Jurkat, Clone E6-1 (cell line): ENCODE data around the gene STOML2.

Experiments
- DNase-seq: peaks from one replicate; pipeline ENCODE4 v3.0.0-alpha.2; 2011; ENCODE audit warnings: low read depth, low spot score
- H3K4me3 ChIP-seq: 2 replicates; pipeline ENCODE4 v1.5.1; 2011; ENCODE audit warnings: mild to moderate bottlenecking, low read length, control low read depth, moderate library complexity

The STOML2 gene

DNA sequence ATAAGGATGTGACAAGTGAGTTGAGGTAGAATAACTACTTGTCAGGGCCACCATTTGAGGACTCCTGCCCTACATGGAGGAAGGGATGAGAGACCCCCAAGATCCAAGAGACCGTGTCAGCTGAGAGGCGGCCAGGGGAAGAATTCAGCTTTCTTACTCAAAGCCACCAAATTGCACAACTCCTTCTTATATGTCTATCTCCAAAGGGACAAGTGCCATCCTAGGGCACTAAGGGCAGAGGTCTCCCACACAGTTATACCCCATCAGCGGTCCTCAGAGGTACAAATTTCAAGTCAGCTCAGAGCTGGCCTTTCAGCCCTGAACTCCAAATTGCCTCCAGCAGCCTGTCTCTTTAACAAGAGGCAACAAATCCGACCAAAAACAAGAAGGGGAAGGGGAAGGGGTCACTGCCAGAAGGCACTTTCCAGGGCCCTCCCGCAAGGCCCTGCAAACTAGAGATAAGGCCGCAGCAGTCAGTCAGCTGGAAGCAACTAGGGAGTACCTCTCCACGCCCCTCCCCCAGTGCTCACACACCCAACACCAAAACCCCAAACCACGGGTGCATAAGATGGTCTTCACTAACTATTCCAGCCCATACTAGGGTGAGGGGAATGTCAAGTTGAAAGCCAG lies 6.1 kb upstream of the STOML2 start:
- DNase-seq: no peak
- no peak overlapping the region for H3K4me3 ChIP-seq

- no peak overlapping the region for H3K4me3 ChIP-seq
- DNase-seq: no peak
These were observed 5.5 kb upstream of the STOML2 start for GRCh38 chr9:35108461-35108860.

GRCh38 chr9:35107297-35108290 lies 4.7 kb upstream of the STOML2 start:
- H3K4me3 ChIP-seq: no peak overlapping the region
- no peak for DNase-seq

- no peak overlapping the region for H3K4me3 ChIP-seq
- no peak for DNase-seq
These were observed 3.4 kb upstream of the STOML2 start for GRCh38 chr9:35106343-35106730.

DNA sequence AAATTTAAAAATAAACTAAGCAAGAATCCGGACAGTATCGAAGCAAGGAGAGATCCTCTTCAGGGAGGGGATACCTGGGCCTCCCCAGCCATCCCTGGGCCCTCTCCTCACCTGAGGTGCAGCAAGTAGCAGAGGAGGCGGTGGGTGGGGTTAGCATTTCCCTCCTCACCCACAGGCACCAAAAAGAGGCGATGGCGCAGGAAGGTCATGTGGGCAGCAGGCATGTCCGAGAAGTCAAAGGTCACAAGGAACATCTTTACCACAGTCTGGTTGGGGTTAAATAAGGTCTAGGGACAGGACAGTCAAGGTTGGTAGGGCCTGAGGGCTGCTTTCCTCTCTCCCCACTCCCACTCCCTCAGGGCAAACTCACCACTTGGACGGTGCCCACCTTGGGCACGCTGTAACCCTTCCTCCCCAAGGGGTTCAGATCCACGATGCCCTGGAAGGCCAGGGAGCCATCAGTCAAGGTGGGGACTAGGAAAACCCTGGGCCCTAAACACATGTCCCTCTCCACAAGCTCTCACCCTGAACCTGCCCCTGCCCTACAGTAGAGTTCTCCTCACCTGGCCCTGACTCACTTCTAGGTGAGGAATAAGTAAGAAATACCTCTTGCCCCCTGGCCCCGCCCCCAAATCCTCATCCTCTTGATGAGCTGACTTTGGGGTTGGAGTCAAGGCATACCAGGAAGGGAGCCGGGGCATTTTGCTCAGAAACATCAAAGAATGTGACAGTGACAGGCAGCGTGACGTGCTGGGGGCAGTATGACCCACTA lies 2.8 kb upstream of the STOML2 start:
- no peak overlapping the region for H3K4me3 ChIP-seq
- DNase-seq: no peak

- DNase-seq: no peak
These were observed 2.2 kb upstream of the STOML2 start for GRCh38 chr9:35105126-35105525.

GRCh38 chr9:35104586-35104985 lies 1.7 kb upstream of the STOML2 start:
- H3K4me3 ChIP-seq: no peak overlapping the region
- DNase-seq: no peak

More at GRCh38 chr9:35105126-35105525, 2.2 kb upstream of the STOML2 start:
- H3K4me3 ChIP-seq: no peak overlapping the region

GRCh38 chr9:35103660-35104191 lies 795 bp upstream of the STOML2 start:
- no peak for DNase-seq
- peak overlapping the region; percentile 96 for H3K4me3 ChIP-seq

DNA sequence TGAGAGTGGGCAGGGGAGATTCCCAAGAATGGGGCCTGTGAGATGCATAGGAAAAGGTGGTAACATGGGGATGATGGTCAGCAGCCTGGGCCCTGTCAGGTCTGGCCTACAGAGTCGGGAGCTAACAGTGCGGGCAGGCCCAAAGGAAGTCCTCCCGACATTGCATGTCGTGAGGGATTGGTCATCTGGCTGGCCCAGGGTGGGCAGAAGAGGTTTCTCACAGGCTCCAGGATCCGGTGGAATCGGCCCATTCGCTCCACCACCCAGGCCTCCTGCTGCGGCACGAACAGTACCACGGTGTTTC lies 514 bp downstream of the STOML2 start:
- no peak for DNase-seq
- peak overlapping the region; percentile 96 for H3K4me3 ChIP-seq

DNA sequence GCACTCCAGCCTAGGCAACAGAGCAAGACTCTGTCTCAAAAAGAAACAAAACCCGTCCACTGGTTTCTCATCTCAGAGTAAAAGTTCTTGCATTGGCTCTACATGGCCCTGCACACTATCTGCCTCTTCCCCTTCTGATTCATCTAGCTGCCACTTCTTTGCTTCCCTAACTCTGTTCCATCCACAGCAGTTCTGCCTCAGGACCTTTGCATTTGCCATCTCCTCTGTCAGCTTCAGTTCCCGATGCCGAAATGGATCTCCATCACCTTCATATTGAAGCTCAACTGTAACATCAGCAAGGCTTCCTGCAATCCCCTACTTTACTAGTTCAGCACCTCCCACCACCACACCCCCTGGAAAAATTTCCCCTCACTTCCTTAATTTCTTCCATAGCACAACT lies 5.4 kb downstream of the STOML2 start:
- DNase-seq: no peak
- H3K4me3 ChIP-seq: no peak overlapping the region

GRCh38 chr9:35096035-35096849 lies 6.7 kb downstream of the STOML2 start, which contains the start of gene PIGO:
TSS of gene PIGO (minus strand) at chr9:35096591. CDS start at chr9:35095565, 1,026 bp downstream.
- H3K4me3 ChIP-seq: peak within 1 kb of the TSS; percentile 91
- DNase-seq: peak; percentile 79

- no peak overlapping the region for H3K4me3 ChIP-seq
- DNase-seq: no peak
These were observed 11.4 kb downstream of the STOML2 start for GRCh38 chr9:35091536-35091935.

DNA sequence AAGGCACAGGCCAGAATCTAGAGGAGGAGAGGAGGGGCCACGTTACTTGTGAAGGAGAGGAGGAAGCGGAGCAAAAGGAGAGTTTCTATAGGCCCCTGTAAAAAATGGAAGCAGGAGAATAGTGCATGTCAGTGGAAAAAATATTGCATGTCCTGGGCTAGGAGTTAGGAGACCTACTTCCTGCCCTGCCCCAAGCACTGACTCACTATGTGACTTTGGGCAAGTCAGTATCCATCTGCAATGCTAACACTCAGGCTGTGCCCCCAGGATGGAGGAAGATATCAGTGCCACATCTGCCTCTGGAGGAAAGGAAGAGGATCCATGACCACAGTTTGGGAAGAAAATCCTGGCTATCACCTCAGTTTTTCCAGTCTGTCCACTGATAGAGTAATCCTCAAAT lies 13.5 kb downstream of the STOML2 start:
- no peak overlapping the region for H3K4me3 ChIP-seq
- no peak for DNase-seq

- DNase-seq: no peak
These were observed 17.9 kb downstream of the STOML2 start for GRCh38 chr9:35085078-35085477.

GRCh38 chr9:35079426-35080341 lies 23.2 kb downstream of the STOML2 start, which contains the start of gene FANCG:
TSS of gene FANCG (minus strand) at chr9:35079942. CDS start at chr9:35079524, 418 bp downstream.
- peak; percentile 86 for DNase-seq
- H3K4me3 ChIP-seq: peak within 1 kb of the TSS; percentile 96

More at GRCh38 chr9:35085078-35085477, 17.9 kb downstream of the STOML2 start:
- H3K4me3 ChIP-seq: no peak overlapping the region

DNA sequence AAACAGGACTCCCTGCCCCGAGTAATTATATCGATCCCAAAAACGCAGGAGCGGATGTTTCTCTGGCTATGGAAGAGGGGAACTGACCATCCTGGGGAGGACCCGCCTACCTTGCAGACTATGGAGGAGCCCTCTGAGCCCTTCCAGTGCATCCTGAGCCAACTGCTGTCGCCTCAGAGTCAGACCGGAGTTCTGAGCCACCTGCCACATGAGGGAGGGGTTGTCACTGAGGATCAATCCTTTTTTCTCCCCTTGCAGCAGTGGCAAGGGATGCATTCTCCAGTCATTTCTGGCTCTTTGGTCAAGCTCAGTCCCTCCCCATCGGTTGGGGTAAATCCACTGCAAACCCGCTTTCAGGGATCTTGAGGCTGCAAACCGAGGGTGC lies 23.9 kb downstream of the STOML2 start:
- peak overlapping the region; percentile 96 for H3K4me3 ChIP-seq
- no peak for DNase-seq

- H3K4me3 ChIP-seq: peak overlapping the region; percentile 96
- no peak for DNase-seq
These were observed 24.9 kb downstream of the STOML2 start for GRCh38 chr9:35078066-35078465.

GRCh38 chr9:35076848-35077247 lies 26.1 kb downstream of the STOML2 start:
- H3K4me3 ChIP-seq: no peak overlapping the region

More at GRCh38 chr9:35076848-35077247, 26.1 kb downstream of the STOML2 start:
- DNase-seq: no peak
